H9 (cell line): ENCODE data around the gene MBTPS2. TPM values are rescaled to one million over a fixed set of nuclear protein-coding genes. Genes with fewer than 3 reads are reported as not detected.

Source experiments
- DNase-seq: peaks from one replicate; pipeline ENCODE4 v3.0.0-alpha.2; 2017
- H2AFZ ChIP-seq: one replicate; pipeline ENCODE4 v1.6.1; 2013; ENCODE audit warnings: mild to moderate bottlenecking, low read length, control low read depth, moderate library complexity
- H2AK5ac ChIP-seq: 2 replicates; pipeline ENCODE4 v1.6.1; 2013; ENCODE audit warnings: low read length, control low read depth, mixed read lengths; ENCODE audit not compliant: insufficient read length
- H2BK120ac ChIP-seq: one replicate; pipeline ENCODE4 v1.6.1; 2013; ENCODE audit warnings: low read depth, mild to moderate bottlenecking, low read length, control low read depth, inconsistent platforms; ENCODE audit not compliant: poor library complexity, severe bottlenecking
- H2BK12ac ChIP-seq: 2 replicates; pipeline ENCODE4 v1.6.1; 2013; ENCODE audit warnings: low read length, control low read depth, mixed read lengths, low read depth; ENCODE audit not compliant: insufficient read length
- H2BK15ac ChIP-seq: 2 replicates; pipeline ENCODE4 v1.6.1; 2013; ENCODE audit warnings: low read depth, low read length, control low read depth
- H2BK20ac ChIP-seq: one replicate; pipeline ENCODE4 v1.6.1; 2013; ENCODE audit warnings: low read depth, mild to moderate bottlenecking, low read length, control low read depth, inconsistent platforms; ENCODE audit not compliant: poor library complexity, severe bottlenecking
- H2BK5ac ChIP-seq: 2 replicates; pipeline ENCODE4 v1.6.1; 2013; ENCODE audit warnings: low read length, control low read depth, mixed read lengths; ENCODE audit not compliant: insufficient read length
- H3K14ac ChIP-seq: 2 replicates; pipeline ENCODE4 v1.6.1; 2013; ENCODE audit warnings: low read length, control low read depth; ENCODE audit not compliant: insufficient read depth
- H3K18ac ChIP-seq: 2 replicates; pipeline ENCODE4 v1.6.1; 2013; ENCODE audit warnings: low read depth, mild to moderate bottlenecking, mixed read lengths, low read length, control low read depth; ENCODE audit not compliant: insufficient read length
- H3K23ac ChIP-seq: 2 replicates; pipeline ENCODE4 v1.6.1; 2013; ENCODE audit warnings: low read length, control low read depth, mixed read lengths, low read depth; ENCODE audit not compliant: insufficient read length
- H3K23me2 ChIP-seq: 2 replicates; pipeline ENCODE4 v1.6.1; 2013; ENCODE audit warnings: low read depth, mild to moderate bottlenecking, mixed read lengths, low read length, control low read depth; ENCODE audit not compliant: insufficient read length, poor library complexity, severe bottlenecking
- H3K27ac ChIP-seq: 2 replicates; pipeline ENCODE4 v1.5.1; 2013; ENCODE audit warnings: low read length, control low read depth, mixed read lengths, low read depth; ENCODE audit not compliant: insufficient read length
- H3K27me3 ChIP-seq: 2 replicates; pipeline ENCODE4 v1.6.1; 2013; ENCODE audit warnings: low read length, control low read depth, inconsistent platforms; ENCODE audit not compliant: insufficient read depth
- H3K4ac ChIP-seq: 2 replicates; pipeline ENCODE4 v1.6.1; 2013; ENCODE audit warnings: low read depth, mild to moderate bottlenecking, control low read depth, inconsistent platforms, low read length, moderate library complexity
- H3K4me1 ChIP-seq: 2 replicates; pipeline ENCODE4 v1.6.1; 2013; ENCODE audit warnings: low read length, control low read depth, inconsistent platforms; ENCODE audit not compliant: insufficient read depth
- H3K4me2 ChIP-seq: 2 replicates; pipeline ENCODE4 v1.6.1; 2013; ENCODE audit warnings: low read length, control low read depth, mixed read lengths; ENCODE audit not compliant: insufficient read length, insufficient read depth
- H3K56ac ChIP-seq: 2 replicates; pipeline ENCODE4 v1.6.1; 2013; ENCODE audit warnings: low read depth, mild to moderate bottlenecking, mixed read lengths, low read length, control low read depth; ENCODE audit not compliant: insufficient read length
- H3K79me1 ChIP-seq: 2 replicates; pipeline ENCODE4 v1.6.1; 2013; ENCODE audit warnings: low read depth, mild to moderate bottlenecking, moderate library complexity, low read length, control low read depth, inconsistent platforms; ENCODE audit not compliant: insufficient read depth, poor library complexity, severe bottlenecking
- H3K79me2 ChIP-seq: 2 replicates; pipeline ENCODE4 v1.6.1; 2013; ENCODE audit warnings: low read length, control low read depth, inconsistent platforms; ENCODE audit not compliant: insufficient read depth
- H3K9ac ChIP-seq: 2 replicates; pipeline ENCODE4 v1.6.1; 2013; ENCODE audit warnings: low read length, control low read depth, mixed read lengths; ENCODE audit not compliant: insufficient read length; ENCODE audit errors: extremely low read depth
- H3K9me3 ChIP-seq: one replicate; pipeline ENCODE4 v1.6.1; 2013; ENCODE audit warnings: low read depth, low read length, inconsistent platforms; ENCODE audit not compliant: control insufficient read depth
- H3T11ph ChIP-seq: one replicate; pipeline ENCODE4 v1.6.1; 2013; ENCODE audit warnings: mild to moderate bottlenecking, low read length, control low read depth, inconsistent platforms
- H4K20me1 ChIP-seq: one replicate; pipeline ENCODE4 v1.6.1; 2013; ENCODE audit not compliant: control insufficient read depth, insufficient read length, insufficient read depth
- H4K5ac ChIP-seq: 2 replicates; pipeline ENCODE4 v1.6.1; 2013; ENCODE audit warnings: low read depth, mild to moderate bottlenecking, mixed read lengths, low read length, control low read depth; ENCODE audit not compliant: insufficient read length
- H4K8ac ChIP-seq: replicated peaks from 2 replicates; pipeline ENCODE4 v1.6.1; 2013; ENCODE audit warnings: low read length, control low read depth, mixed read lengths, low read depth; ENCODE audit not compliant: insufficient read length
- H4K91ac ChIP-seq: 2 replicates; pipeline ENCODE4 v1.6.1; 2013; ENCODE audit warnings: low read depth, mild to moderate bottlenecking, moderate library complexity, mixed read lengths, low read length, control low read depth; ENCODE audit not compliant: insufficient read length
- H3K27ac Mint-ChIP-seq, 3 experiments: 2 replicates in 2 of 3; 3 replicates in 1 of 3; pipeline ENCODE4 v1.8.0; 2020 to 2021; ENCODE audit warnings: mixed read lengths in 3 of 3, mild to moderate bottlenecking in 1 of 3, moderate library complexity in 1 of 3
- H3K27me3 Mint-ChIP-seq: 2 replicates; pipeline ENCODE4 v1.8.0; 2021; ENCODE audit warnings: low read depth, mild to moderate bottlenecking, moderate library complexity, mixed read lengths
- H3K36me3 Mint-ChIP-seq, 3 experiments: 2 replicates in 2 of 3; 3 replicates in 1 of 3; pipeline ENCODE4 v1.8.0; 2020 to 2021; ENCODE audit warnings: low read depth in 3 of 3, mixed read lengths in 3 of 3; ENCODE audit not compliant: insufficient read depth in 1 of 3
- H3K4me1 Mint-ChIP-seq, 2 experiments: 2 replicates each; pipeline ENCODE4 v1.8.0; 2020; ENCODE audit warnings: mixed read lengths in 2 of 2
- H3K4me3 Mint-ChIP-seq, 2 experiments: 2 replicates in 1 of 2; 3 replicates in 1 of 2; pipeline ENCODE4 v1.8.0; 2020 to 2021; ENCODE audit warnings: mild to moderate bottlenecking in 2 of 2, mixed read lengths in 2 of 2, moderate library complexity in 1 of 2
- H3K9me3 Mint-ChIP-seq, 2 experiments: 2 replicates in 1 of 2; 3 replicates in 1 of 2; pipeline ENCODE4 v1.8.0; 2020; ENCODE audit warnings: mild to moderate bottlenecking in 2 of 2, mixed read lengths in 2 of 2, moderate library complexity in 1 of 2
- CTCF ChIP-seq: fragments of 200-600 bp; sonication (generic); conservative IDR thresholded peaks from 3 replicates; pipeline ENCODE4 v1.8.0; 2021; ENCODE audit warnings: antibody characterized with exemption, mild to moderate bottlenecking
- WGBS: extraction: QIAGEN DNeasy Blood & Tissue Kit; methylation state at CpG from one replicate; pipeline ENCODE4 v1.1.7; 2013; ENCODE audit warnings: missing lambda C conversion rate, low lambda C conversion rate, mixed read lengths; ENCODE audit not compliant: insufficient read length; ENCODE audit errors: extremely low coverage; 5-methylcytosine and 5-hydroxymethylcytosine counted together
- total RNA-seq: library from RNA; stranded (reverse); gene quantifications from 2 replicates; pipeline ENCODE4 v1.2.1, GENCODE V29; 2021

MBTPS2 gene
- total RNA-seq, 1 experiment from 2014 or later: 6.8 TPM

DNA sequence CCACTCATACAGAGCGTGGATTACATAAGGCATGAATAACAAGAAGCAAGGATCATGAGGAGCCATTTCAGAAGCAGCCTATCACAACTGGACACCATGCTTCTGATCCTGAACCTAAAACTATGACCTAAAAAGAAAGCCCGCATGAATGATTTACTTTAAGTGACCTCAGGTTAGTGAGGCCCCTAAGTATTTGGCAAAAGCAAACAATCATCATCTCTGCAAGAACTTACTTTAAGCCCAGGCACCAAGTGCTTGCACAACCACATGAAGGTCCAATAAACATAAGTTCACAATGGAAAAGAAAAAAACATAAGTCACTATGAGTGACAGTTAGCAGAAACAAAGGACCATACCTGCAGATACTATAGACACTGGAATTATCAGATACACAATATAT, 7.9 kb upstream of the MBTPS2 start:
- Histone ChIP-seq H3K79me1 (no peaks in the 10 kb centered on the region), H3K27ac (no peak overlapping the region), H3K23me2 (no peaks in the 10 kb centered on the region), H4K91ac (no peak overlapping the region), H3K4me2 (no peak overlapping the region), H4K8ac (no peak overlapping the region), H3K79me2 (no peaks in the 10 kb centered on the region), H3K4ac (no peak overlapping the region), H3T11ph (no peak overlapping the region), H3K9ac (no peak overlapping the region), H3K56ac (no peak overlapping the region), H2AK5ac (no peak overlapping the region), H3K27me3 (no peaks in the 10 kb centered on the region), H3K23ac (no peak overlapping the region), H2BK12ac (no peak overlapping the region), H4K5ac (no peak overlapping the region), H3K18ac (no peak overlapping the region), H2BK20ac (no peak overlapping the region), H2BK120ac (no peak overlapping the region), H2BK15ac (no peak overlapping the region), H2AFZ (no peak overlapping the region), H3K4me1 (no peaks in the 10 kb centered on the region), H3K14ac (no peak overlapping the region), H3K9me3 (no peaks in the 10 kb centered on the region), H2BK5ac (no peak overlapping the region), H4K20me1 (no peaks in the 10 kb centered on the region)
- no peak overlapping the region for H3K27ac Mint-ChIP-seq
- H3K9me3 Mint-ChIP-seq: peaks cover 0 to 35% of the 10 kb centered on the region in 2 experiments; a peak in 3 of 5 replicates
- H3K27me3 Mint-ChIP-seq: no peaks in the 10 kb centered on the region
- no peak overlapping the region for H3K4me3 Mint-ChIP-seq
- no peak for DNase-seq
- no peaks in the 10 kb centered on the region for H3K36me3 Mint-ChIP-seq
- no CpG with 5 or more reads among the region's 2 CpGs for WGBS
- H3K4me1 Mint-ChIP-seq: peaks cover 26 to 30% of the 10 kb centered on the region in 2 experiments
- no peak for TF ChIP-seq CTCF
